ENCODE results near the gene TCP10L.
A peak's percentile ranks its signal among the peaks of the same experiment; 100 is the strongest.

Gene TCP10L

GRCh38 chr21:32587651-32588050 is 2.3 kb upstream of the TCP10L start:
- no peak overlapping the region for H3K4me3 ChIP-seq (ENCODE audit: low read length)
- TF ChIP-seq CTCF (IDR thresholded peaks at IDR 0.05; ENCODE audit: insufficient read depth, low read depth, low read length, missing control alignments), result no peak
- no peak for DNase-seq (ENCODE audit: low read depth)

DNA sequence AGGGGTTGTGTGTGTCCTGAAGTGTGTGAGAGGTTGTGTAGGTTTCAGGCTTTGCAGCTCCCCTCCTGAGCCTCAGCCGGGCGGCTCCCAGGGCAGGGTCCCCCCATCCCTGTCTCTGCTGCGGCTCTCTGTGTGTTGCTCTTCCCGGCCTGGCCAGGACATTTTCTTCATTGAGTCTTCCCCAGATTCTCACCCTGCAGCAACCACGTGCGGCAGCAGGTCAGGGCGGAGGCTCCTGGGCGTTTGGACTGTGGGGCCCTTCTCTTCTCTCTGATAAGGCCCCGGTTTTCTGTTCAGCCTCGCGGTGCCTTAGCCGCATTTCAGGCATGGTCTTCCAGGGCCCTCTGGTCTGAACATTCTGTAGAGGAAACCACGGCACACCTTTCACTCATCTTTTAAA is 1.8 kb upstream of the TCP10L start:
- TF ChIP-seq CTCF (IDR thresholded peaks at IDR 0.05; ENCODE audit: insufficient read depth, low read depth, low read length, missing control alignments), result no peak
- no peak overlapping the region for H3K4me3 ChIP-seq (ENCODE audit: low read length)
- no peak for DNase-seq (ENCODE audit: low read depth)

DNA sequence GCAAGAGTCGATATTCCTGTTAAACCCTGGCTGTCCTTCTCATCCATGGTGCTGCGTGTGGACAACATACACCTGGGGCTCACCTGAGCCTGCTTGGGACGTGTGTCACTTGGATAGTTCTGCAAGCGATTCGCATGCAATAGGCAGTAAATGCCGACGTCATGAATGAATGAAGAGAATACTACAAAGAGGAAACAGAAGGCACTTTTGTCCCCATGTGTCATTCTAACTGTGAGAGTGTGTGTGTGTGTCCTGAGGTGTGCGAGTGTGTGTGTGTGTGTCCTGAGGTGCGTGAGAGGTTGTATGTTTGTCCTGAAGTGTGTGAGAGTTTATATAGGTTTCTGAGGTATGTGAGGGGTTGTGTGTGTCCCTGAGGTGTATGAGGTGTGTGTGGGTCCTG is 647 bp upstream of the TCP10L start:
- DNase-seq (ENCODE audit: low read depth), result no peak
- no peak for TF ChIP-seq CTCF (IDR thresholded peaks at IDR 0.05; ENCODE audit: insufficient read depth, low read depth, low read length, missing control alignments)
- H3K4me3 ChIP-seq (ENCODE audit: low read length), result no peak overlapping the region

- DNase-seq (ENCODE audit: low read depth), result no peak
- no peak for TF ChIP-seq CTCF (IDR thresholded peaks at IDR 0.05; ENCODE audit: insufficient read depth, low read depth, low read length, missing control alignments)
- no peak overlapping the region for H3K4me3 ChIP-seq (ENCODE audit: low read length)
Observed at GRCh38 chr21:32584472-32584871, 851 bp downstream of the TCP10L start.

DNA sequence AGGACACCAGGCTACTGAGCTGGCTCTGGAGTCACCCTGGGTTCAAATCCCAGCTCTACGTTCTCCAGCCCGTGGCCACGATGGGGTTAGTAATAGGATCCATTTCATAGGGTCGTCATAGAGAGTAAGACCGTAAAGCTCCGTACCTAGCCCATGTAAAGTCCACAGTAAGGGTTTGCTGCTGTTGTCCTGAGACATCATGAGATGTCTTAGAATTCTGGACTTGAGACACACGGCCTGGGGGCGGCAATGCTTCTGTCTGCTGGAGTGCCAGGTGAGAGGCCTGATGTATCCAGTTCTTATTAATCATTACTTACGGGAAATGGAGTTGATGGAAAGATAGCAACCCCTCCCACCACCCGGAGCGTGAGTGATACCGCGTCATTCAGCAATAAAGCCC is 3.6 kb downstream of the TCP10L start:
- no peak for TF ChIP-seq CTCF (IDR thresholded peaks at IDR 0.05; ENCODE audit: insufficient read depth, low read depth, low read length, missing control alignments)
- DNase-seq (ENCODE audit: low read depth), result no peak
- no peak overlapping the region for H3K4me3 ChIP-seq (ENCODE audit: low read length)

- TF ChIP-seq CTCF (IDR thresholded peaks at IDR 0.05; ENCODE audit: insufficient read depth, low read depth, low read length, missing control alignments), result no peak
- no peak overlapping the region for H3K4me3 ChIP-seq (ENCODE audit: low read length)
- no peak for DNase-seq (ENCODE audit: low read depth)
Observed at GRCh38 chr21:32580949-32581348, 4.4 kb downstream of the TCP10L start.

GRCh38 chr21:32578107-32578691 is 7.1 kb downstream of the TCP10L start:
- H3K4me3 ChIP-seq (ENCODE audit: low read length), result no peak overlapping the region
- TF ChIP-seq CTCF (IDR thresholded peaks at IDR 0.05; ENCODE audit: insufficient read depth, low read depth, low read length, missing control alignments), result peak; percentile 52
- peak; percentile 38 for DNase-seq (ENCODE audit: low read depth)

Measured in epithelial cell of esophagus (primary cell).